Dedifferentiated amniotic fluid mesenchymal stem cell (primary cell): ENCODE results near the gene ARSJ.
A peak's percentile ranks its signal among the peaks of the same experiment; 100 is the strongest.

Experiments used
- DNase-seq: peaks from one replicate; pipeline ENCODE4 v3.0.0-alpha.2; 2016; ENCODE audit errors: extremely low spot score

Gene ARSJ

DNA sequence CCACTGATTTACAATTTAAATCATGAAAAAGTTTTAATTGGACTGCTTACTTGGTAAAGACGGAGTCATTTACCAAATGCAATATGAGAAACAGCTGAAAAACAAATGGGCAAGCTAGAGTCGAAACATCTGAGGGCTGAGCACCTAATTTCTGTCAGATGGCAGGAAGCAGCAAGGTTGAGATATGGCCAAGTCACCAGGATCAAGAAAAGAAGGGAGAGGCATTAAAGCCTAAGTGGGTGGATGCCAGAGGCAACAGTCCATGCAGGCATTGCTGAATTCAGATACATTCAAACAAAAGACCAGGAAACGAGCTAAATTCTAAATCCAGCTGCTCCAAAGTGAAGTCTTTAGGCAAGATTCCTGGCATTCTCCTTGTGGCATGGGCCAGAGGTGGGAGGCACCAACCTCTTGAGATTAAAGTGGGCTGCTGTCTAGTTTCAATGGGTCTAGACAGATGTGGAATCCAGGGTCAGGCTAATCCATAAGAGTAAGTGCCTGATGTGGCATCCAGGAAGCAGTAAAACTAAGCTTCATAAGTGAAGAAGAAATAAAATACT lies 8.0 kb upstream of the ARSJ start:
- no peak for DNase-seq

GRCh38 chr4:113982181-113982580 lies 2.7 kb upstream of the ARSJ start:
- DNase-seq: no peak

DNA sequence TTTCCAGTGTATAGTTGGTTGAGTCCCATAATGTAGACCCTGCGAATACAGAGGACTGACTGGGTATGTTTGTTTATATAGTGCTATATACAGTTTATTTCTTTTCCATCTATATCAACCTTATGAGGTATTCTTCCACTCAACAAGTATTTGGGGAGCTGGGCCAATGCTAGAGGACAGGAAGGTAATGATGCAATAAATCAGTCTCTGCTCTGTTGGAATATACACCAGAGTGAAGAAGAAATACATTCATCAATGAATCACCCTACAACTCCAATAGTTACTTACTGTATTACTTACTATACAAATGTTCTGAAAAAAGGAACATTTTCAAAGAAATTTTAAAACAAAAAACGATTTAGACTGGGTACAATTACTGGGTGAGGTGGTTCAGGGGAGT lies 2.1 kb upstream of the ARSJ start:
- DNase-seq: no peak

GRCh38 chr4:113979905-113980615 lies 613 bp upstream of the ARSJ start:
- peak; percentile 48 for DNase-seq

DNA sequence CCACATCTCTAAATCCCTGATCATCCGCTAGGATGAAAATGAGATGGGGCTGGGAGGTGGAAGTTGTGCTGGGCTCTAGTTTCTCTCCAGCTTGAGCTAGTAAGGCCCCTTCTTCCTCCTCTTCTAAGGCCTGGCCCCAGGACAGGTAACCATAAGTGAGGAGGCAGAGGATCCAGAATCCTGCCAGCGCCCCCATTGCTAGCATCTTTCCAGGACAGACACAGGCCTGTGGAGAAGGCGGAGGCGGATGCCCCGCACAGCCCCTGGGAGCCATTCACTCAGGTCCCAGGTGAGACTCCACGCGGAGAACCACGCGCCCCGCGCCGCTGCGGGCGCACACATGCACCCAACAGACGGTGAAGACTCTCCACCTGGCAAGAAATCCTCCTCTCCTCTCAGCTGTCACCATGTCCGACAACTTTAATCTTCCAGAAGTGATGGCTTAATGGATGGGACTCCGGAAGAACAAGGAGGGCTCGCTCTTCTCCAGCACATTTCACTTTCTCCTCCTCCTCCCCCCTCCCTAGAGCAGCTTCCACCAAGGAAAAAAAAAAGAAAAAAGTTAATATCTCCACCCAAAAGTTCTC lies 793 bp downstream of the ARSJ start:
- DNase-seq: peak; percentile 46

DNA sequence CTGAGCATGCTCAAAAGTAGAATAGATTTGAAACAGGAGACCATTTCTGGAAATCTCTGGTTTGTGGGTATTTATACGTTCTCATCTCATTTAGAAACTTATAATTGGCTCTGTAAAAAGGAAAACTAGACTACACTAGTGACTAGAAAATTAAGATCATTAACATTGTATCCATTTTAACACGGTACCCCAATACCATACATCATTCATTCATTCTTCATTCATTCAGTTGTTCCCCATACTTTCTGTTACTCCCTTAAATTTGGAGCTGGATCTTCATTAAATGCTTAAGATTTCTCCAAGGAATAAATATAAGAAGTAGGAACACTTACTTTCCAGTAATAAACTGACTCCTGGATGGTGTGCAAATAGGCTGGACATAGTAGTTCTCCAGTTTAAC lies 1.3 kb downstream of the ARSJ start:
- DNase-seq: no peak

DNA sequence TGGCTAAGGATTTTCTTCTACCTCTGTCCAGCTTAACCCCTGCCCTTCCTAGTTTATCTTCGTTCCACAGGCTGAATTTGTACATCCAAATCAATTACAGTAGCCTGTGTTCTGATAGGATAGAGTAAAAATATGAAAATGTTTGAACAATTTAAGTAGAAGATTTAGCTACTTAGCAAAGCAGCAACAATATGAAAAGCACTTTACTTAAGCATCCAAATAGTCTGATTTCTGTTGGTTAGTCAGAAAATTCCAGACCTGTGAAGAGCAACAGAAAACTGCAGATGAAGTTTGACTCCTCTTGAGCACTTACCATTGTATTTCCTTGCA lies 2.0 kb downstream of the ARSJ start:
- DNase-seq: no peak

- no peak for DNase-seq
Measured at GRCh38 chr4:113976741-113977525, 2.5 kb downstream of the ARSJ start.

GRCh38 chr4:113975578-113975977 lies 3.9 kb downstream of the ARSJ start:
- no peak for DNase-seq

DNA sequence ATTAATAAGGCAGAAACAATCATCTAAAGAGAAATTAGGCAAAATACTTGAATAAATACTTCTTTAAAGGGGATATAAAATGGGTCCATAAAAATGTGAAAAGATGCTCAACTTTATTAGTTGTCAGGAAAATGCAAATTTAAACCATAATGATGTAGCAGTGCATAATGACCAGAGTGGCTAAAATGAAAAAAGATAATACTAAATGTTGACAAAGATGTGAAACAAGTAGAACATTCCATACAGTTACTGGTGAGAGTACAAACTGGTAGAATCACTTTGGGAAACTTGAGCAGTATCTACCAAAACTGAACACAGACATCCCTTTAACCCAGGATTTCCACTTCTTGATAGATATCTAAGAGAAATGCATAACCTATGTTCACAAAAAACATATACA lies 5.0 kb downstream of the ARSJ start:
- DNase-seq: no peak

DNA sequence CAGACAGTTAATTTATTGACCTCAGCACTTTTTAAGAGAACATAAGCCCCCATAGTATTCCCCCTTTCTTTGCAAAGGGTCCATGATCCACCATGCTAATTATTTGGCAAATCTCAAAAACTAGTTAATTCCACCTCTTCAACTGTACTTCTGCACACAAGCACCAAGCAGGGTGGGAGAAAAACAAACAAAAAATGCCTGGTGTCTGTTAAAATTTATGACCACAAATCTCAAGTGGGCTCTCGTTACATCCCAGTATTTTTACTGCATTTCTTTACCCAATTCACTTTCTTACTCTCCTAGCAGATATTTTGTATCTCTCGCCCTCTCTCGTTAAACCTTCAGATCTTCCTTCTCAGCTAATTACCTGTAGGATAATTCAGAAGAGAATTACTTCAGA lies 6.1 kb downstream of the ARSJ start:
- no peak for DNase-seq

GRCh38 chr4:113972781-113973180 lies 6.7 kb downstream of the ARSJ start:
- no peak for DNase-seq

DNA sequence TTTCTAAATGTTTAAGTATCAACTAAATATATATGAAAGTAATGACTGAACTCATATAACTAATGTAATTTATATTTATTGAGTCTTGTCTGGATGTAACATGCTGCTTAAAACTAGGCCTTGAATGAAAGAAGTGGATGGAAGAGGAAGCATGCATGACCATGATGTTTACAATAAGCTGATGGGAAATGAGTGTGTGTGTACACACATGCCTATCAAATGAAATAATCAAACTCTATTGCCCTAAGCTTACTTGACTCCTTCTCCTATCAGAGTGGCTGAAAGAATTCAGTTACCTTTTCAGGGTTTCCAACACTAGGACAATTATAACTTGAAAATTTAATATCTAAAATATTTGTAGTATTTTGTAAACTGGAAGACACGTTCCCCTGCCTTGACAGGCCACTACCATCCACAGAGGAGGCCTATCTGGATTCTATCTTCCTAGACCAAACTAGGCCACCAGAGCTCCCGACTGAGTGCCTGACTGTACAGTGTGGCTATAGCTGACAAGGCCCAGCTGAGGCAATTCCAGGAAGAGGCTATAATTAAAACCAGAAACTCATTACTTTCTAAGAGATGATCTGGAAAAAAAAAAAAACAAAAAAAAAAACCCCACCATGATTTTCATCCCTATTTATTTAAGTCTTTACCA lies 7.6 kb downstream of the ARSJ start:
- DNase-seq: peak; percentile 64

DNA sequence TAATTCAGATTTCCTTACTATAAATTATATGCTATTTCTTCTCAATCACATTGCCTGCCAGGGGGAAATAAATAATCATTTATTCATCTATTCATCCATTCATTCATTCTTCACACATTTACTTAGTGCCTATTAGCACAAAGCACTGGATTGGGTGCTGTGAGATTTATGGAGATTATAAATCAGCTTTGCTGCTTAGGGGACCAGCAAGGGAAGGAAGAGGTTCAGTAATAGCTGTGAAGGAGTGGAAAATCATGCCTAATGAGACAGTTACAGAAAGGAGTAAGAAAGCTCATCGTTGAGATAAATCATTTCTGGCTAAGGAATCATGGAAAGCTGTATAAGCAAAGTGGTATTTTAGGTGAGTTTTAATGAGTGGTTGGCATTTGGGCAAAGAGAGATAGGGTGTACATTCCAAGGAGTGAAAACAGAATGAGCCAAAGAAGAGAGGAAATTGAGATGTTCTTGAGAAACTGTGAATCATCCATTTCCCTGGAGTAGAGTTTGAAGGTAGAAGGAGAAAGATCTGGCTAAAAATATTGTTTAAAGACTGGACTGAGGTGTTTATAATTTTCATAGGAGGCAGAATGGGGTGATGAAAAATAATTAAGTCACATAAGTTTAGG lies 9.6 kb downstream of the ARSJ start:
- no peak for DNase-seq

GRCh38 chr4:113968473-113968872 lies 11.0 kb downstream of the ARSJ start:
- DNase-seq: no peak

DNA sequence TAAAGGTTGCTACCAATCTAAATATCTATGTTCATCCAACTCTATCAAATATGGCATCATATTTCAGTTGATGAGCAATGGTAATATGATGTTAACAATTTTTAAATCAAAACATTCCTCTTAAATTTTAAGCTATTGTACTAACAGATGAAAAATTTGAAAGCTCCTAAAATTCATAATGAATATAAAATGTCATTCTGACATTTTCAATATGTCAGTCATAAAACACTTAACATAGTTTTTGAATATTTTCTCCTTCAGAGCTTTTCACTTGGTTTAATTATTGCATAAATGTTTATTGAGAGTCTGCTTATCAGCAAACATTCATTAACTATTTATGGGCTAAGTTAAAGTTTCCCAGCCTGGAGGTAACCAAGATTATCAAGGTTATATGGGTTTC lies 11.8 kb downstream of the ARSJ start:
- DNase-seq: no peak

DNA sequence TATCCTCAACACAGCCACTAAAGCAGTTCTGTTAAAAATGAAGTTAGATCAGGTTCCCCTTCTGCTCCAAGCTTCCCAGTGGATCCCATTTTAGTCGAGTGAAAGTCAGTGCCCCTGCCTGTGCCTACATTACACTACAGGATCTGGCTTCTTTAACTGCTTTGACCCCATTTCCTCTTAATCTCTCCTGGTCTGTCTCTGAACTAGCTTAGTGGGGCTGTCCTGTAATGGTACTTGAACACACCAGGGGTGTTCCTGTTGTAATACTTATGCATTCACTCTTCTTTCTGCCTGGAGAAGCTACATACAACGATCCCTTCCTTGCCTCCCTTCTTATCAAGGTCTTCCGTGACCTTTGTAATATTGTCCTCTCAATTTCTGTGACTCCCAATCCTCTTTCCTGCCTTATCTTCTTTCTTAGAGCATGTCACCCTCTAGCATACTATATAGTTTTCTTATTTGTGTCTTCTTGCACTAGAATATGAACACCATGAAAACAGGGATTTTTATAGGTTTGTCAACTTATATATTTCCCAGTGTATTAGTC lies 16.7 kb downstream of the ARSJ start:
- no peak for DNase-seq

- DNase-seq: no peak
Measured at GRCh38 chr4:113962016-113962347, 17.5 kb downstream of the ARSJ start.

- no peak for DNase-seq
Measured at GRCh38 chr4:113960684-113961321, 18.6 kb downstream of the ARSJ start.

GRCh38 chr4:113959539-113959937 lies 19.9 kb downstream of the ARSJ start:
- DNase-seq: no peak
